ENCODE measurements around the gene PPM1B. TPM values are rescaled to one million over a fixed set of nuclear protein-coding genes. Genes with fewer than 3 reads are reported as not detected.

Gene PPM1B
- polyA plus RNA-seq, 2 donors: 16.9 to 17.6 TPM

GRCh38 chr2:44275927-44276303 is 107.2 kb downstream of the PPM1B start:
- no peak overlapping the region for H3K27ac ChIP-seq (ENCODE audit: low read depth in 2 of 2, low read length in 1 of 2)
- H3K4me3 ChIP-seq (ENCODE audit: low read depth in 1 of 2, low read length in 2 of 2): no peak overlapping the region
- 23 to 31% methylated on average over 2 of the region's 2 CpGs for WGBS, 2 donors
- H3K27me3 ChIP-seq (ENCODE audit: control insufficient read depth in 1 of 2, insufficient read depth in 2 of 2, low read length in 2 of 2): peaks cover 0 to 2% of the 10 kb centered on the region in 2 donors
- no peaks in the 10 kb centered on the region for H3K9me3 ChIP-seq (ENCODE audit: control insufficient read depth in 2 of 2, insufficient read depth in 1 of 2, low read depth in 1 of 2, low read length in 1 of 2)
- no peaks in the 10 kb centered on the region for H3K36me3 ChIP-seq (ENCODE audit: control insufficient read depth in 2 of 2, insufficient read depth in 2 of 2, low read length in 1 of 2)
- H3K4me1 ChIP-seq (ENCODE audit: control insufficient read depth in 2 of 2, insufficient read depth in 2 of 2, low read length in 1 of 2): no peaks in the 10 kb centered on the region

GRCh38 chr2:44277541-44277940 is 108.9 kb downstream of the PPM1B start:
- Histone ChIP-seq H3K27me3 (ENCODE audit: control insufficient read depth in 1 of 2, insufficient read depth in 2 of 2, low read length in 2 of 2) (no peaks in the 10 kb centered on the region), H3K4me1 (ENCODE audit: control insufficient read depth in 2 of 2, insufficient read depth in 2 of 2, low read length in 1 of 2) (no peaks in the 10 kb centered on the region), H3K9me3 (ENCODE audit: control insufficient read depth in 2 of 2, insufficient read depth in 1 of 2, low read depth in 1 of 2, low read length in 1 of 2) (no peaks in the 10 kb centered on the region), H3K36me3 (ENCODE audit: control insufficient read depth in 2 of 2, insufficient read depth in 2 of 2, low read length in 1 of 2) (no peaks in the 10 kb centered on the region), H3K27ac (ENCODE audit: low read depth in 2 of 2, low read length in 1 of 2) (no peak overlapping the region), H3K4me3 (ENCODE audit: low read depth in 1 of 2, low read length in 2 of 2) (no peak overlapping the region)
- 59 to 69% methylated on average over 1 of the region's 1 CpG for WGBS, 2 donors

- WGBS, 2 donors: 90 to 91% methylated on average over 1 of the region's 1 CpG
- Histone ChIP-seq H3K4me1 (ENCODE audit: control insufficient read depth in 2 of 2, insufficient read depth in 2 of 2, low read length in 1 of 2) (no peaks in the 10 kb centered on the region), H3K27ac (ENCODE audit: low read depth in 2 of 2, low read length in 1 of 2) (no peak overlapping the region), H3K27me3 (ENCODE audit: control insufficient read depth in 1 of 2, insufficient read depth in 2 of 2, low read length in 2 of 2) (no peaks in the 10 kb centered on the region), H3K36me3 (ENCODE audit: control insufficient read depth in 2 of 2, insufficient read depth in 2 of 2, low read length in 1 of 2) (no peaks in the 10 kb centered on the region), H3K4me3 (ENCODE audit: low read depth in 1 of 2, low read length in 2 of 2) (no peak overlapping the region), H3K9me3 (ENCODE audit: control insufficient read depth in 2 of 2, insufficient read depth in 1 of 2, low read depth in 1 of 2, low read length in 1 of 2) (no peaks in the 10 kb centered on the region)
These were observed 112.2 kb downstream of the PPM1B start for GRCh38 chr2:44280869-44281268.

Other genes starting within 250 kb of the PPM1B start
- 10 to 100 TPM; 11.2 to 23.1 TPM for gene LRPPRC, start 172.9 kb upstream of the PPM1B start, polyA plus RNA-seq
- gene SLC3A1, start 106.6 kb downstream of the PPM1B start, polyA plus RNA-seq: under 1 TPM; 0.05 to 0.06 TPM
- 1 to 10 TPM; 4.2 to 8.4 TPM for gene PREPL, start 192.6 kb downstream of the PPM1B start, polyA plus RNA-seq
- gene CAMKMT, start 193.1 kb downstream of the PPM1B start, polyA plus RNA-seq: 1 to 10 TPM; 5.2 to 5.6 TPM

Measured in esophagus (tissue), 2 donors.